NCI-H2196 (cell line): ENCODE measurements around the gene NCKAP1.
A peak's percentile ranks its signal among the peaks of the same experiment; 100 is the strongest.
"Not testable (repeated sequence)": the region's sequence is repeated elsewhere in the genome, so short reads cannot be mapped to it uniquely, and the experiment has no call there.

ENCODE experiments used
- DNase-seq: peaks from one replicate; lab custom pipeline; 2025; ENCODE audit not compliant: unreplicated experiment; lab: John Stamatoyannopoulos, UW

NCKAP1 gene, protein sequence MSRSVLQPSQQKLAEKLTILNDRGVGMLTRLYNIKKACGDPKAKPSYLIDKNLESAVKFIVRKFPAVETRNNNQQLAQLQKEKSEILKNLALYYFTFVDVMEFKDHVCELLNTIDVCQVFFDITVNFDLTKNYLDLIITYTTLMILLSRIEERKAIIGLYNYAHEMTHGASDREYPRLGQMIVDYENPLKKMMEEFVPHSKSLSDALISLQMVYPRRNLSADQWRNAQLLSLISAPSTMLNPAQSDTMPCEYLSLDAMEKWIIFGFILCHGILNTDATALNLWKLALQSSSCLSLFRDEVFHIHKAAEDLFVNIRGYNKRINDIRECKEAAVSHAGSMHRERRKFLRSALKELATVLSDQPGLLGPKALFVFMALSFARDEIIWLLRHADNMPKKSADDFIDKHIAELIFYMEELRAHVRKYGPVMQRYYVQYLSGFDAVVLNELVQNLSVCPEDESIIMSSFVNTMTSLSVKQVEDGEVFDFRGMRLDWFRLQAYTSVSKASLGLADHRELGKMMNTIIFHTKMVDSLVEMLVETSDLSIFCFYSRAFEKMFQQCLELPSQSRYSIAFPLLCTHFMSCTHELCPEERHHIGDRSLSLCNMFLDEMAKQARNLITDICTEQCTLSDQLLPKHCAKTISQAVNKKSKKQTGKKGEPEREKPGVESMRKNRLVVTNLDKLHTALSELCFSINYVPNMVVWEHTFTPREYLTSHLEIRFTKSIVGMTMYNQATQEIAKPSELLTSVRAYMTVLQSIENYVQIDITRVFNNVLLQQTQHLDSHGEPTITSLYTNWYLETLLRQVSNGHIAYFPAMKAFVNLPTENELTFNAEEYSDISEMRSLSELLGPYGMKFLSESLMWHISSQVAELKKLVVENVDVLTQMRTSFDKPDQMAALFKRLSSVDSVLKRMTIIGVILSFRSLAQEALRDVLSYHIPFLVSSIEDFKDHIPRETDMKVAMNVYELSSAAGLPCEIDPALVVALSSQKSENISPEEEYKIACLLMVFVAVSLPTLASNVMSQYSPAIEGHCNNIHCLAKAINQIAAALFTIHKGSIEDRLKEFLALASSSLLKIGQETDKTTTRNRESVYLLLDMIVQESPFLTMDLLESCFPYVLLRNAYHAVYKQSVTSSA

DNA sequence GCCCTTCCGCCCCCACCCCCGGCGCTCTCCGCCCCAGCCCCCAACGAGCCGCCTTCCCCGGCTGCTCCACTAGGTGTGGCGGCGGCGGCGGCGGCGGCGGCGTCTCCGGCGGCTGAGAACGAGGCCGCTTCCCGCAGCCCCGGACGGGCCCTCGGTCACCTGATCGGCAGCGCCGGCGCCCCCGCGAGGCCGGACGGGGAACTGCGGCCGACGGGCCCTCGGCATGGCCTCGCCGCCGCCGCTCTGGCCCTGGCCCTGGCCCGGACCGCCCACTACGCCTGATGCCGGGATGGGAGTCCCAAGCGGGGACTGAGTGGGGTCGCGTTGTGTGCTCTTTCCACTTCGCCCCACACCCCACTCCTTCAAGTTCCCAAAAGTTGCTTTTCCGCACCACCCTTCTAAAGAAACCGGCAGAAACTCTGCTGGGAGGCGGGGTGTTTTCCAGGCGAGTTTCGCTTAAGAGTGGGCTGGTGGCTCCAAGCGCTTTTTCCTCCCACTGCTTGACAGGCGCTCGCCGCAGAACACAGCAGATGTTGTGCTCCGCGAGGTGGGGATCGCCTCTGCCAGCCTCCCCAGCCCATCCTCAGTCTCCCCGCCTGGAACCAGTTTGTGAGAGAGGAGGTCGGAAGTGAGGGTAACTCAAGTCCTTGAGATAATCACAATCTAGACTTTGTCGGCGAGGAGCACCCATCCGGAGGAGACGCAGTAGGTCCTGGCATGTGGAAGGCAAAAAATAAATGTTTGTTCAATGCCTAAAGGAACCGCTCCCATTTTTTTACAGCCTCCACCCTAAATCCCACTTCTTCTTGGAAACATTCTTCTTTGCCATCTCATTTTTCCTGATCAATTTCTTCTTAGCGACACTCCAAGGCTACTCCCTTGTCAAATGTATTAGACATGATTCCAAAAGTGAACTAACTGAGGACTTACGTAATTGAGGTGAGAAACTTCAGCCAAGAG lies at the start of gene NCKAP1:
Gene NCKAP1 (minus strand): TSS at position 117 of the 960 bp plus-strand sequence. CDS start 358 bp downstream, outside the sequence.
- DNase-seq, result peak; percentile 90

DNA sequence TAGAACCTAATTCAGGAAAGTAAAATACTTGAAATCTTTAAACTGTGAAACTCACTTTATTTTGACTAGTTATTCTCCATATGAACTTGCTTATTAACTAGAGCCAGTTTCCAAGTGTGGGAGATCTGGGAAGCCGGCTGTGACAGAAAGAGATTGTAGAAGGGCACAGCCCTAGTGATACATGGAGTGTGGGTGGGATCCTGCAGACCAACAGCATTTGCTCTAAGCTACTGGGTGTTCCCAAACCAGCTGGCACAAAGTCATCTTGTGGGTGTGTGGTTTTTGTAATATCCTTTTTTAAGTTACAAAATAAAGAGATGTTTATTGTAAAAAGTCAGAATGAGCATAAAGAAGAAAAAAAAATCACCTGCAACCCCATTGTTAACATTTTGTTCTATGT lies 43.7 kb upstream of the NCKAP1 start:
- no peak for DNase-seq

DNA sequence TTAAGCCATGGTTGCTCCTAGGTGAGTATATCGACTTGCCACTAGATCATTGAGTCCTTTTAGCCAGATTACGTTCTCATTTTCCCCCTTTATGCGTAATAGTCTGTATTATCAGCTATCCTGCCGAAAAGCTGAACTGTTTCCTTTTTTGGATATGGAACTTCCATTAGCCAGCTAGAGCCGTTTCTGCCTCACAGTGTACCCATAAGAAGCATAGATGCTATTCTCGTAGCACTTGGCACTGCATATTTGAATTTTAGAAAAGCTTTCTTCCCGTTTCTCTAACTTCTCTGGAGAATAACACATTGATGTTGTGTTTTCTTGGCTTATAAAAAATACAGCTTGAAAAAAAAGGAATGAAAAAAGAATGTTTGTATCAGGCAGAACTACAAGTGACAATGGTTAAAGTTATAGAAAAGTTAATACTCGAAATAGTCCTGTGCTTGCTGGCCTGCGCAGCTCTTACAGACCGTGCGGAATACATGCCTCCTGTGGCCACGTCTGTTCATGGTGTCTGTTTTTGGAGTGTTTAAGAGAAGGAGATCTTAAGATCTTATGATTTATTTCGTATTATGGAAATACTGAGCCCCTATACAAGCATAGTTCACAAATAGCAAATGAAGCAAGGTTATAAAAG lies 41.0 kb upstream of the NCKAP1 start:
- no peak for DNase-seq

DNA sequence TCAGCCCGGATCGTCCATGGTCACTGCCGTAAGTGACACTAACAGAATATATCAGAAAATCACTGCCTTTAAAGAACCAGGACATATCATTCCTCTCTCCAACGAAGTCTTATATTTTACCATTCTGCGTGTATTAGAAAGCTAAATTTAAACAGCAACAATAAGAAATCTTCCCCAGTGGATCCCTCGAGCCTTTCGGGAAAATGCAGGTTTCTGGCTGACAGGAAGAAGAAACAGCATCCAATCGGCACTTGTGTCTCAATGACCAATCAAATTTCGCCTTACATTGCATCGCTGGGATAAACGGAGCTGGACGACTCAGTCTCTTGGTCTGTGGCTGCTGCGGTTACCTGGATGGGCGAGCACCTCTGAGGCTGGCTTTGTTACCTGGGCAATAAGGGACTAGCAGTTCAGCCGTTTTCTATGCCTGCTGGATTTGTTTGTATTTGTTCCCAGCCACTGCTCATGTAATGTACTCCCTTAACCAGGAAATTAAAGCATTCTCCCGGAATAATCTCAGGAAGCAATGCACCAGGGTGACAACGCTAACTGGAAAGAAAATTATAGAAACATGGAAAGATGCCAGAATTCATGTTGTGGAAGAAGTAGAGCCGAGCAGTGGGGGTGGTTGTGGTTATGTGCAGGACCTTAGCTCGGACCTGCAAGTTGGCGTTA lies 40.3 kb upstream of the NCKAP1 start, which contains the start of gene DUSP19:
Gene DUSP19 (plus strand): TSS at position 284 of the 675 bp plus-strand sequence. CDS start 187 bp downstream, at position 471.
- DNase-seq, result peak; percentile 92

DNA sequence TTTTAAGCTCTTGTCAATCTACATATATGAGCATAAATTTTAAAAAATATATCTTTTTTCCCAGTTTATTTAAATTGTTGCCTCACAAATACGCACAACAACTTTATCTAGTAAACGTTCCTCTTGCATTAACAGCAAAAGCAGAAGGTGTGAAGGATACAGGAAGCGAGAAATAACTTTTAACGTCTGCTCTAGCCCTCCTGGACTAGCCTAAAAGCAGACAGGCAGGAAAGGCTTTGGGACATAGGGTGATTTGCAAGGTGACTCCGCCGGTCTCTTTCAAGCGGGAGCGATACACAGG lies 39.9 kb upstream of the NCKAP1 start:
- no peak for DNase-seq

DNA sequence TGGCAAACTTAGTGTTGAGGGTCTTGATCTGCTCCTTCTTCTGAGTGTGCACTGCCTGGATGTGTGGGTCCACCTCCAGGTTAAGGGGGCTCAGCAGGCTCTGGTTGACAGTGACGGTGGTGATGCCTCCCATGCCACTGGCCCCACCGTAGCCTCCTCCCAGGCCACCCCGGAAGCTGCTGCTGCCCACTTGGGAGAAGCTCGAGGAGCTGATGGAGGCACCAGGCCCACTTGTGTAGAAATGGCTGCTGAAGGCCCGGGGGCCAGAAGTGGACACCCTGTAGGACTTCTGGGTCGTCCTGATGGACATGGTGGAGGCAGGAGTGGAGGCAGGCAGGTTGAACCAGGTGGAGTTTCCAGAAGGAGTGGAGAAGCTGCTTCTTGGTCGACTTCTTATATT lies 33.9 kb upstream of the NCKAP1 start:
- DNase-seq, result no peak

DNA sequence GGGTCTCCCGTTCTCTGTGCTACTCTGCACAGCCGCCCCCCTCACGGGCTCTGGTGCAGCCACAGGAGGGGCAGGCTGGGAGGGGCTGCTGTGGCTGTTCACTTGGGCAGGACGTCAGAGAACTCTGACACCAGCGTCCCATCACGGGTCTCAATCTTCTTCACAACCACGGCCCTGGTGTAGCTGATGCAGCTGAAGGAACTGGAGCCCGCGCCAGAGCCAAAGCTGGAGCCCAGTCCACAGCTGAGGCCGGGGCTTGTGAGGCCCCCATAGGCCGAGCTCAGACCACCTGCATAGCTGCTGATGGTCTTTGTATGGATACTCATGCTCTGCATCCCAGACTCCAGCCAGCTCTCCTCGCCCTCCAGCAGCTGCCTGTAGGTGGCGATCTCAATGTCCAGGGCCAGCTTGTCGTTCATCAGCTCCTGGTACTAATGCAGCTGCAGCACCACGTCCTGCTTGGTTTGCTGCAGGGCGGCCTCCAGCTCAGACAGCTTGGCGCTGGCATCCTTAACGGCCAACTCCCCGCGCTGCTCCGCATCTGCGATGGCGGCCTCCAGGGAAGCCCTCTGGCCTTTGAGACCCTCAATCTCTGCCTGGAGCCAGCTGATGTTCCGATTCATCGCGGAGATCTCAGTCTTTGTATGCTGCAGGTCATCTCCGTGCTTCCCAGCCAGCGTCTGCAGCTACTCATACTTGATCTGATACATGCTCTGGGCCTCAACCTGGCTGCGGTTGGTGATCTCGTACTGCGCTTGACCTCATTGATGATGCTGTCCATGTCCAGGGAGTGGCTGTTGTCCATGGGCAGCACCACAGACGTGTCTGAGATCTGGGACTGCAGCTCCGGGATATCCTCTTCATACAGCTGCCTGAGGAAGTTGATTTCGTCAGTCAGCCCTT lies 32.9 kb upstream of the NCKAP1 start:
- DNase-seq, result no peak

DNA sequence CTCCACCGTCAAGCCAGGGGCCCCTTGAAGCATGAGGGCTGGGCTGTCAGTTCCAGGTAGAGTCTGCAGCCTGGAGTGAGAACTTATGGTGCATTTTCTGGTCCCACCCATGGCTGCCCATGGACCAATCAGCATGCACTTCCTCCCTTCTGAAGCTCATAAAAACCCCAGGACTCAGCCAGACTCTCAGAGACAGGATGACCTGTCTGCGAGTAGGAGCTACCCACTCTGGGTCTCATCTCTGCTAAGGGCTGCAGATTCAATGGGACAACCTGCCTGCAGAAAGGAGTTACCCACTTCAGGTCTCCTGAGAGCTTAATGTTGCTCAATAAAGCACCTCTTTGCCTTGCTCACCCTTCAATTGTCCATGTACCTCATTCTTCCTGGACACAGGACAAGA lies 30.9 kb upstream of the NCKAP1 start:
- no peak for DNase-seq

DNA sequence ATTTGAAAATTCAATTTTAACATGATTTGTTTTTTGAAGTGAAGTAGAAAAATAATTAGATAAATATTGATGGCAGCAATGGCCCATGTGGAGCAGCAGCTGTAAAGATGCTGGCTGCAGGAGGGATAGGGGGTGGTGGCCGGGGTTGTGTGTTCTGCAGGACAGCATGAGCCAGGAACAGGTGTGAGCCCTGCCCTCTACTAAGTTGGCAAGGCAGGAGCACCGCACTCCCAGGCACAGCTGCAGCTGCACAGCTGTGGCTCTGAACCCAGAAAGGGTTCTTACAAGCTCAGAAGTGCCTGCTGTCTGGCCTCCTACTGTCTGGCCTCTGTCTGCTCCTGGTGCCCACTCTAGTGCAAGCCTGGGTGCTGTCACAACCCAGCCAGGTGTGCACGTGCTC lies 30.3 kb upstream of the NCKAP1 start:
- no peak for DNase-seq

DNA sequence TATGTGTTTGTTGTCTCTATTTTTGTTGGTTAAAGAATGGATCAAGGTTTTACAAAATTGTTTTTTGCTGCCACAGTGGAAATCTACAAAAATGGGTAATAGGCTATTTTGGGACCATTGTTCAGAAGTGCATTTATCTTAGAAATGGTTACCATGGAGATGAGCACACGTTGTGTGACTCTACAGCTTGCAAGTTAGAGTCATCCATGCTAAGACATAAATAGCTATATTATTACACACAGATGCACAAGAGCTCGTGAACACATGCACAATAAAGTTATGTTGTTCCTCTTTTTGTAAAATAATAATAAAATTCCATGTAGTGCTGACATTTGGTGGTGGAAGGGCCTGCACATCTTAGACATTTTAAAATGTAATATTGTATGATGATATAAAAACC lies 24.8 kb upstream of the NCKAP1 start:
- DNase-seq, result no peak

DNA sequence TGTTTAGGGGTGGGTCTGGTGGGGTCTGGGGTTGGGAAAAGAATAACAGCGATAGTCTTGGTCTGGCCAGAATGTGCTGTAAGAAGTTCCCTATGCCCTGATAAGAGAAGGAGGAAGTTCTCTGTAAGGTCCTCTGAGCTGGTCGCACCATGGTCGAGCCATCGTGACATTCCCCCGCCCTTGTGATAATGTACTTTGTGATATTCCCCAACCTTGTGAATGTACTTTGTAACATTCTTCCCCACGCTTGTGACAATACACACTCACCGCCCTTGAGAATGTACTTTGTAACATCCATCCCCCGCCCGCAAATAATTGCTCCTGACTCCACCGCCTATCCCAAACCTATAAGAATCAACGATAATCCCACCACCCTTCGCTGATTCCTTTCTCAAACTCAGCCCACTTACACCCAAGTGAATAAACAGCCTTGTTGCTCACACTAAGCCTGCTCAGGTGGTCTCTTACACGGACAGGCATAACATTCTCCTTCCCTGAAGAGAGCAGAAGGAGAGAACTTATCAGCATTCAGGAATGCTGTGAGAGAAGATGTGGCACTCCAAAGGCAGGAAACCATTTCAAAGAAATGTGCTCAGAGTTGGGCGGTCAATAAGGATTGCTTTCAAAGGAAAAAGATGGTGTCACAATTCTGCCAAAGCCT lies 22.4 kb upstream of the NCKAP1 start:
- DNase-seq, result no peak

DNA sequence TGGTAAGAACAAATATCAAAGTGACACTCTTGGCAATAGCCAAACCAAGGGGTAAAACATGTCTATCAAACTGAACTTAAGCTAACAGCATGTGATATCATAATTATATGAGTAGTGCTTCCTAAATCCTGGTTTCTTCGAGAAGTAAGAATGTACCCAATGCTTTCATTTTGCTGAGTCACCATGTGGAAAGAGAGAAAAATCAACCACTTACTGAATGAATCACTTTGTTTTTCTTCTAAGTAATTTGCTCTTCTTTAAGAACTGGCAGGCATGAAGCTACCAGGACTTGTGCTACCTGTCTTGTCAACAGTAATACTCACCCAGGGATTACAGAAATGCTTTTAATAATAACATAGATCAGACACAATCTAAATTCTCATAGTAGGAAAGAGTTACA lies 21.3 kb upstream of the NCKAP1 start:
- DNase-seq, result no peak

DNA sequence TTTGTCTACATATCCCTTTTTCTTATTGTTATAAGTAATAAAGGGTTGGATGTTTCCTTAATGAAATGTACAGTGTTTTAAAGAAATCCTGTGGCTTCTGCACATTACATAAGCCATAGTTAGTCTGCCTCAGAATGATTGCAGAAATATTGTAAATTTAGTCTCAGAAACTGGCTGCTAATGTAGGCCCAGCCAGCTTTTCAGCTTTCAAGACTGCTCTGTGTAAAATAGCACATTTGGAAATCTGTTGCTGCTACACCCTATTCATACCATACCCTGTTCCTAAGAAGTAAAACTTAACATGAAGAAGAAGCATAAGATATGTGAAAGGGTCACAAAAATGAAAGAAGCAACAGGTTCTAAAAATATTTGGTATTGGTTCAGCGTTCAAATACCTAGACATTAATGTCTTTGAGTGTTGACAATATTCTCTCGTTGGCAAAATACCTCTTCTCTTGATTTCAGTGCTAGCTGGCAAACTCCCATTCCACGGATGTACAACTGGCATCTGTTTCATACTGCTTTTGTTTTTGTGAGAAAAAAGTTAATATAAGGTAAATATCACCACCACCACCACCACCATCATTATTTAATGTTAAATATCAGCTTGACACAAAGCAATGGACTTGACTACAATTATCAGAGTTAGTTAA lies 19.2 kb upstream of the NCKAP1 start:
- no peak for DNase-seq

DNA sequence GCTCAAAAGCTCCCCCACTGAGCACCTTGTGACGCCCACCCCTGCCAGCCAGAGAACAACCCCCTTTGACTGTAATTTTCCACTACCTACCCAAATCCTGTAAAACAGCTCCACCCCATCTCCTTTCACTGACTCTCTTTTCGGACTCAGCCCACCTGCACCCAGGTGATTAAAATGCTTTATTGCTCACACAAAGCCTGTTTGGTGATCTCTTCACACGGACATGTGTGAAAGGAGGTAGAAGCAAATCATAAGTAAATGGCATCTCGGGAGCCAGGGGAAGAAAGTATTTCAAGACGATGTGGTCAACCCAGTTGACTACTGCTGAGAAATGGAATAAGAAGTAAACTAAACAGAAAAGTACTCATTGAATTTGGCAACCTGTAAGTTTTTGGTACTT lies 11.2 kb upstream of the NCKAP1 start:
- no peak for DNase-seq

DNA sequence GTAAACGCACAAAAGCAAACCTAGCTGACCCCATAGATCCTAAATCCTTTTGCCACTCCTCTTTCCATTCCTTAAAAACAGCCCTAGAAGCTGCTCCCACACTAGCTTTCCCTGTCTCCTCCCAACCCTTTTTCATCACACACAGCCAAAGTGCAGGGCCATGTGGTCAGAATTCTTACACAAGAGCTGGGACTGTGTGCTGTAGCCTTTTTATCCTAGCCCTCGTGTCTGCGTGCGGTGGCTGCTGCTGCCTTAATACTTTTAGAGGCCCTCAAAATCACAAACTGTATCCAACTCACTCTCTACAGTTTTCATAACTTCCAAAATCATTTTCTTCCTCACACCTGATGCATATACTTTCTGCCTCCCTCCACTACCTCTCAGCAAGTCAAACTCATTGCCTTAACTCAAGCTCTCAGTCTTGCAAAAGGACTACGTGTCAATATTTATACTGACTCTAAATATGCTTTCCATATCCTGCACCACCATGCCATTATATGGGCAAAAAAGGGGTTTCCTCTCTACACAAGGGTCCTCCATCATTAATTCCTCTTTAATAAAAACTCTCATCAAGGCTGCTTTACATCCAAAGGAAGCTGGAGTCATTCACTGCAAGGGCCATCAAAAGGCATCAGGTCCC lies 9.3 kb upstream of the NCKAP1 start:
- not testable (repeated sequence) for DNase-seq

DNA sequence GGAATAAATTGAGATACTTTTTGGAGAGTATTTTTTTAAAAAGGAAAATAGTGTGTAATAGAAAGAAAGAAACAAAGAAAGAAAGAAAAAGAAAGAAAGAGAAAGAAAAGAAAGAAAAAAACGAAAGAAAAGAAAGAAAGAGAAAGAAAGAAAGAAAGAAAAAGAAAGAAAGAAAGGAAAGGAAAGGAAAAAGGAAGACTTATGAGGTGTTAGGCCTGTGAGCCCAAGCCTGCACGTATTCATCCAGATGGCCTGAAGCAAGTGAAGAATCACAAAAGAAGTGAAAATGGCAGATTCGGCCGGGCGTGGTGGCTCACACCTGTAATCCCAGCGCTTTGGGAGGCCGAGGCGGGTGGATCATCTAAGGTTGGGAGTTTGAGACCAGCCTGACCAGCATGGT lies 5.3 kb upstream of the NCKAP1 start:
- not testable (repeated sequence) for DNase-seq

DNA sequence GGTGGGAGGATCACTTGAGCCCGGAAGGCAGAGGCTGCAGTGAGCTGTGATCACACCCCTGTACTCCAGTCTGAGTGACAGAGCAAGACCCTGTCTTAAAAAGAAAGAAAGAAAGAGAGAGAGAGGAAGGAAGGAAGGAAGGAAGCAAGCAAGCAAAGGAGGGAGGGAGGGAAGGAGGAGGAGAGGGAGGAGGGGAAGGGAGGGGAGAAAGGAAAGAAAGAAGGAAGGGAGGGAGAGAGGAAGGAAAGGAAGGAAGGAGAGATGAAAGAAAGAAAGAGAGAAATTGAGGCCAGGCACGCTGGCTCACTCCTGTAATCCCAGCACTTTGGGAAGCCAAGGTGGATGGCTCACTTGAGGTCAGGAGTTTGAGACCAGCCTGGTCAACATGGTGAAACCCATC lies 2.3 kb upstream of the NCKAP1 start:
- no peak for DNase-seq
